HFF-Myc (cell line): ENCODE measurements around the gene FAM217B.

Experiments used
- DNase-seq: peaks from one replicate; pipeline ENCODE4 v3.0.0-alpha.2; 2011; ENCODE audit warnings: low read depth; ENCODE audit errors: extremely low read depth
- H3K4me3 ChIP-seq: replicated peaks from 2 replicates; pipeline ENCODE4 v1.5.1; 2011; ENCODE audit warnings: low read depth, mild to moderate bottlenecking, control low read depth, low read length
- CTCF ChIP-seq: IDR thresholded peaks from 2 replicates; pipeline ENCODE4 v1.5.1; 2012; ENCODE audit warnings: mild to moderate bottlenecking, low read depth, low read length, control low read depth; ENCODE audit errors: missing control alignments

Gene FAM217B

GRCh38 chr20:59945731-59946130, 5.5 kb downstream of the FAM217B start:
- TF ChIP-seq CTCF = no peak
- H3K4me3 ChIP-seq = no peak overlapping the region
- no peak for DNase-seq

DNA sequence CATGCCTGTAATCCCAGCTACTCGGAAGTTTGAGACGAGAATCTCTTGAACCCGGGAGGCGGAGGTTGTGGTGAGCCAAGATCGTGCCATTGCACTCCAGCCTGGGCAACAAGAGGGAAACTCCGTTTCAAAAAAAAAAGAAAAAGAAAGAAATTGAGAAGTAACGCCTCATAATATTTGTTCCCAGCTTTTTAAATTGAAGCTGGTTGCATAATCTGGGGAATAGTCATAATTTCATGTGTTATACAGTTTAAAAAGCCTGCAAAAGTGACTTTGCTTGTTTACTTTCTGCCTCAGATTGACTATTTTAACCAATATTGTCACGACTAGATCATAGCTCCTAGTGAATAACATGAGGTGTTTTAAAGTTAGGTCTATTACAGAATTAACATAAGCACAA, 7.2 kb downstream of the FAM217B start:
- no peak for TF ChIP-seq CTCF
- no peak overlapping the region for H3K4me3 ChIP-seq
- no peak for DNase-seq

DNA sequence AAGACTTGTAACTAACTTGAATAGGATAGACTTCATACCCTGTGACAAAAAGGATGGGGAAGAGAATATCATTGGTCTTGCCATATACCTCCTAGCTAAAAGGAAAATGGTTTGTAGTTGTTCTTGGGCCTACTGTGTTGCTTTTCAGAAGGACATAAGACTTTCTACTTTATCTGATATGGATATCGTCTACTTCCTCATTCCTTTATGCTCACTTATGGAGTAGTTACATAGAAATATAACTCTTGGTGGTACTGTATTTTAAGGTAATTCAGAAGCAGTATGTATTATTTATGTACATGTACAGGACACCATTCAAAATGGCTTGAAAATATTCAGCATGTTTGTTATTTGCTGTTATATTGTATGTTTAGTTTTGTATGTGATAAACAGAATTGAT, 8.0 kb downstream of the FAM217B start:
- DNase-seq = no peak
- H3K4me3 ChIP-seq = no peak overlapping the region
- no peak for TF ChIP-seq CTCF

DNA sequence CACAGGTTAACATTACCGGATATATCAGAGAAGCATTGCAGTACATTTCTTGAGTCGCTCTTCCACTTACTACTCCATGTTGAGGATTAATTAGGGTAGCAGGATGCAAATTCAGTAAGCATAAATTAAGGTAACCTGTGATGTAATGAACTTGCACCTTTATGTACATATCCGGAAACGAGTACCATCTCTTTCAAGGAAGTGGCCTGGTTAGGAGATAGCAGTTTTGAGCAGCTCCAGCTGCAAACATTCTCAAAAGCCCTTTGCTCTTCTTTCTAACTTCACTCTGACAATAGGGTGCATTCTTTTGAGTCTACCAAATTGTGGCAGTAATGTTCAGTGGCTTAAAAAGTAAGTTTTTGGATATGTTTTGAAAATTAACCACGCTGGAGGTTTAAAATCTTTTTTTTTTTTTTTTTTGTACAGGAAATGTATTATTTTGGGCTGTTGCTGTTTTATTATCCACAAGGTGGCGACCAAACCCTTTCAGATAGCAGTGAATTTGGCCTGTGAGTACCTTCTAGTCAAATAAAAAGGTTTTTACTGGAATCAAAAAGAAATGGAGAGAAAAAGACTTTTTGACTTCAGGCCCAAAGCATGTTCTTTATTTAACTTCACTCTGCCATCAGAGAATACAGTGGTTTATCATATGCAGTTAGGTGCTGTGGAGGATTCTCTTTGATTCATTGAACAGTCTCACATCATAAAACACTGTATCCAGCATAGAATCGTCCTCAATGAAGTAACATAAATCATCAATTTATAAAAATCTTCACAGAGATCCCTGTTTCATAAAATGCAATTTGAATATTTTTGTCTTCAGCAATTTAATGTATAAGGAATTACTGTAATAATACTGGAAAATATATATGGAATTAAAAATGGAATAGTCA, 8.9 kb downstream of the FAM217B start:
- DNase-seq = peak; percentile 29
- H3K4me3 ChIP-seq = no peak overlapping the region
- peak; percentile 48 for TF ChIP-seq CTCF

GRCh38 chr20:59949911-59950310, 9.7 kb downstream of the FAM217B start:
- no peak overlapping the region for H3K4me3 ChIP-seq
- no peak for TF ChIP-seq CTCF
- no peak for DNase-seq

- H3K4me3 ChIP-seq = no peak overlapping the region
- TF ChIP-seq CTCF = no peak
- no peak for DNase-seq
Observed at GRCh38 chr20:59954718-59955117, 14.5 kb downstream of the FAM217B start.
